Skin of body (tissue), 2 donors: ENCODE measurements around the gene PRKG1. TPM values are rescaled to one million over a fixed set of nuclear protein-coding genes. Genes with fewer than 3 reads are reported as not detected.
"Not testable (repeated sequence)": the region's sequence is repeated elsewhere in the genome, so short reads cannot be mapped to it uniquely, and the experiment has no call there.

Experiments used
- DNase-seq: peaks from one replicate; lab custom pipeline; 2025; lab: John Stamatoyannopoulos, UW
- total RNA-seq: library from RNA; depleted of rRNA; stranded (reverse); fragments of >200 nt; gene quantifications from one replicate; pipeline ENCODE4 v1.2.3, GENCODE V29; 2014

The PRKG1 gene
- total RNA-seq, 1 donor from 2014 or later = 41.8 TPM

DNA sequence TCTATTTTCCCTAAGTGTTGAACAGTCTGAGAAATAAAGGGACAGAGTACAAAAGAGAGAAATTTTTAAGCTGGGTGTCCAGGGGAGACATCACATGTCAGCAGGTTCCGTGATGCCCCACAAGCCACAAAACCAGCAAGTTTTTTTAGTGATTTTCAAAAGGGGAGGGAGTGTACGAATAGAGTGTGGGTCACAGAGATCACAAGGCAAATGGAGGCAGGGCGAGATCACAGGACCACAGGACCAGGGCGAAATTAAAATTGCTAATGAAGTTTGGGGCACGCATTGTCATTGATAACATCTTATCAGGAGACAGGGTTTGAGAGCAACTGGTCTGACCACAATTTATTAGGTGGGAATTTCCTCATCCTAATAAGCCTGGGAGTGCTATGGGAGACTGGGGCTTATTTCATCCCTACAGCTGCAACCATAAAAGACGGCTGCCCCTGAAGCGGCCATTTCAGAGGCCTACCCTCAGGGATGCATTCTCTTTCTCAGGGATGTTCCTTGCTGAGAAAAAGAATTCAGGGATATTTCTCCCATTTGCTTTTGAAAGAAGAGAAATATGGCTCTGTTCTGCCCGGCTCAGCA is 193.8 kb downstream of the PRKG1 start:
- not testable (repeated sequence) for DNase-seq

DNA sequence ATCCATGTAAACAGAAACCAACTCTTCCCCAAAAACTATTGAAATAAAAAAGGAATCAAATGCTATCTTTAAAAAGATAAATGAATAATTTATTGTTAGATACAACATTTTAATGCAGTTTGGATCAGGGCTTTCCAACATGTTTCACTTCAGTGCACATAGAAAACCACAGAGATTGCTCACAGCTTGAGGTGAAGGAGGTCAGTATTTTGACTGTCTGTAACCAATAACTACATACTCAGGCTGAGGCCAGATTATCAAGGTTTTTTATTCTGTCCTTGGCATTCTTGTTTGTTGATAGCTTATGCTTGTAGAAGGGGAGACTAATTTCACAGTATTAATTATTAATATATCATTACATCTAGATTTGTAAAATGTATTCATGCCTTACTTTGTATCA is 195.5 kb downstream of the PRKG1 start:
- no peak for DNase-seq

DNA sequence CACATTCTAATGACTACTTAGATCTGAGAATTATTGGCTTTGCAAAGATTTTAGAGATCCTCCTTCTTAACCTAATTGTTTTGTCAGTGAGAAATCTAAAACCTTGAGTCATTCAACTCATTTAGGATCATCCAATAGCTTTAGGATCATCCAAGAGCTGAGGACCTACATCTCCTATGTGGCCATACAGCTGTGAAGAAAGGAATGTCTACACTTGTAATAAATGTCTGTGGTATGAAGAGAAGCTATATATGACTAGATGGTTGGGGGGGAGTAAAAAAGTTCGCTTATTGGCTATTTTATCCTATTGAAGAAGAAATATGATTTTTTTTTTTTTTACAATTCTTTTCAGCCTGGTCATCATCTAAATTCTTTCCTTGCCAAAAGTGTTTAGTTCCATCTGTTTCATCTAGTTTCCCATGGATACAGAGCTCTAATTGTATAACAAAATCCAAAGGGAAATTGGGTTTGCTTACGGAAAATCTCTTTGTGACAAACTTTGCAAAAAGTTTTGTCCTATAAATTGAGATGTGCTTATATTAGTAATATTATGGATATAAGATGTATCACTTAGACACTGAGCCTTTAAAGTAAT is 196.7 kb downstream of the PRKG1 start:
- DNase-seq = peak; percentile 28

GRCh38 chr10:51272099-51272498 is 197.8 kb downstream of the PRKG1 start:
- not testable (repeated sequence) for DNase-seq

DNA sequence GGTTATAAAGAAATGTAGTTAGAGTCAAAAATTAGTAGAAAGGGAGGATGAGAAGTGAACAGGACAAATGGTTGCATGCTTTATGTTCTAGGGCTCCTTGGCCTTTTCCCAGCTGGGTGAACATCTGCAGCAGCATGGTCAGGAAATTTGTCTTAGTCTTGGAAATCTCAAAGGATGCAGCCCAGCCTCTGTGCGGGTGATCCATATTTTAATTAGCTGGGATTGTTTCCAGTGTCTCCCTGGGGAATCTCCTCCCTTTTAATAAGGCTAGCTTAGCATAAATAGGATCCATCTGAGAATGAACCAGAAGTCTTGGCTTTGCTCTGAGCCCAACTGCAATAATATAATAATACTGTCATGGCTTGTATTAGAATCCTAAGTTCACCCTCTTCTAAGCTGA is 198.3 kb downstream of the PRKG1 start:
- peak; percentile 82 for DNase-seq

DNA sequence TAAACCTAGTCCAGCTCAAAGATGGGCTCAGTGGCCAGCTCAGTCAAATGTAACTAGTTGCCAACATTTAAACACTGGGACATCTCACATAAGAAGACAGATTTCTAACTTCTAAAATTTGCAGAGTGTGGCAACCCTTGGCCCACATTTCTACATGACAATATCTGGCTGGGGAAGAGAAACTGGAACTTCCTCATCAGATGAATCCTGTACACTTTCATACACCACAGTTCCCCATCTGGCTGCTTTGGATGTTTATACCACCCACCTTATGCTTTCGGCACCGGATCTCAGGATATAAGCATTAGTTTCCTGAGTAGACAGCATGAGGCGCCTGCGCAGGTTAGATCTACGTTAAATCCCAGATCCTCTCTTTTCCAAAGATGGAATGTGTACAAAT is 199.3 kb downstream of the PRKG1 start:
- DNase-seq = no peak

DNA sequence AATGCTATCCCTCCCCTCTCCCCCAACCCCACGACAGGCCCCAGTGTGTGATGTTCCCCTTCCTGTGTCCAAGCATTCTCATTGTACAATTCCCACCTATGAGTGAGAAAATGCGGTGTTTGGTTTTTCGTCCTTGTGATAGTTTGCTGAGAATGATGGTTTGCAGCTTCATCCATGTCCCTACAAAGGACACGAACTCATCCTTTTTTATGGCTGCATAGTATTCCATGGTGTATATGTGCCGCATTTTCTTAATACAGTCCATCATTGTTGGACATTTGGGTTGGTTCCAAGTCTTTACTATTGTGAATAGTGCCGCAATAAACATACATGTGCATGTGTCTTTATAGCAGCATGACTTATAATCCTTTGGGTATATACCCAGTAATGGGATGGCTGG is 201.8 kb downstream of the PRKG1 start:
- DNase-seq = not testable (repeated sequence)

DNA sequence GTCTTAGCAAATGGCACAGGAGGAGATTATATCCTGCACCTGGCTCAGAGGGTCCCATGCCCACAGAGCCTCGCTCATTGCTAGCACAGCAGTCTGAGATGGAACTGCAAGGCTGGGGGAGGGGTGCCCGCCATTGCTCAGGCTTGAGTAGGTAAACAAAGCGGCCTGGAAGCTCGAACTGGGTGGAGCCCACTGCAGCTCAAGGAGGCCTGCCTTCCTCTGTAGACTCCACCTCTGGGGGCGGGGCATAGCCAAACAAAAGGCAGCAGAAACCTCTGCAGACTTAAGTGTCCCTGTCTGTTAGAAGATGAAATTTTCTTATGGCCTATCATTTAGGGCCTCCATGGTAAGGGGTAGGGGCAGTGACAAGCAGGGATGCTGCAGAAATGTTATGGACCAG is 207.1 kb downstream of the PRKG1 start:
- not testable (repeated sequence) for DNase-seq

DNA sequence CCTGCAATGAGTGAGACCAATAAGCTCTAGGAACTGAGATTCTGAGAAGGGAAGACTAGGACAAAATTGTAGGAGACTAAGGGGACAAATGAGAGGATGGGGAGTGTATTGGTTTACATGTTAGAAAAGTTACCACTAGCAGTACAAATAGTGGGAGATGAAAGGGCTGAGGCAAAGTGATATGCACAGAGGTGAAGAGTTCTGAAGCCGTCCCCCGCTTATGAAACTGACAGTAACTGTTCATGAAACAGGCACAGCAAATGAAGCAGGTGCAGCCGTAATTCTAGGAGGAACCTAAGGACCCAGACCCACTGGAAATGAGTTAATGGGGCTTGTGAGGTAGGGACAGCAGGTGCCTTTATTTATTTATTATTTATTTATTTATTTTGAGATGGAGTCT is 211.3 kb downstream of the PRKG1 start:
- DNase-seq = no peak

GRCh38 chr10:51288511-51288910 is 214.2 kb downstream of the PRKG1 start:
- no peak for DNase-seq

DNA sequence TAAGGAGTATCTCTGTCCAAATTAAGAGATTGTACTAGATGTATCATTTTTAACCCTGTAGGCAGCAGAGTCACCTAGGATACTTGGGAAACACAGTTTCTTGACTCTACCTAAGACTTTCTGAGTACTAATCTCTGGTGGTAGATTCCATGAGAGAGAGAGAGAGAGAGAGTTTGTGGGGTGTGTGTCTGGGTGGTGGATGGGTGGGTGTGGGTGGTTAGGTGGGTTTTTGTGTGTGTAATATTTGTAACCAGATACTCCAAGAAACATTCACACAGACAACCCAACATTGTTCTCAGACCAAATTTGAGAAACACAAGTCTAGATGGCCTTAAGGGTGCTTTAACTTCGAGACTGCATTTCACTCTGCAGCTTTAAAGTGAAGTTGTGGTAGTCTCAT is 215.2 kb downstream of the PRKG1 start:
- DNase-seq = no peak

GRCh38 chr10:51291961-51292360 is 217.7 kb downstream of the PRKG1 start:
- no peak for DNase-seq

DNA sequence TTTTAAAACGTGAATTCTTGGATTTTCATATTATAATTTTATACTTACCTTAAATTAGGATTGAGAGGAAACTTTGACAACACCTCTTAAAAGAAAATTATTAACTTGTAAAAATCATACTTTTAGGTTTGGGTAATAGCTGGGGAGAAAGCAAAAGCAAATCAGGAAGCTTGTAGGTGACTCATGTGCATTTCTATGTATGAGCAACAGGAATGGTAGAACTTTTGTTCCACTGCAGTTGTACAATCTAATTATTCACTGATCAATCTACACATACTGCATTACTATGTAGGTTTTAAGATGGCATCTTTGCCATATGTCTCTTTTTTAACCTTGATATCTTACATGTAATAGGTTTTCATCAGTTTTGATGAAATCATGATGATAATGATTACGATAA is 223.2 kb downstream of the PRKG1 start:
- no peak for DNase-seq

- DNase-seq = peak; percentile 65
Measured at GRCh38 chr10:51300617-51301304, 226.5 kb downstream of the PRKG1 start.

GRCh38 chr10:51301644-51302043 is 227.4 kb downstream of the PRKG1 start:
- DNase-seq = no peak

DNA sequence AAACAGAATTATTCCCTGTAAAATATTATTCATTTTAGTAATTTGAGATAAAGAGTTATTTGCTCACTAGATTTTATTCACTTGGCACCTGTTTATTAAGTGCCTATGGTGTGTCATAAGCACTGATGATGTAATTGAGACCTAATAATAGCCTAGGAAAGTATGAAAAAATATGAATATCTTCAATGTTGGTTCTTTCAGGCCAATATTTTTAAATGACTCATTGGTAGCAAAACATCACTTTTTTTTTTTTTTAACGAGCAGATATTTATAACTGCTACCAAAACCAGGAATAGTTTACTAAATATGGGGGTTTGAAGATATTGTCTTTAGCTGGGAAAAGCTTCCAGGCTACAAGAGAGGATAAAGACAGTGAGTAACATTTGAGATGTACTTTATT is 228.0 kb downstream of the PRKG1 start:
- no peak for DNase-seq

- DNase-seq = no peak
Measured at GRCh38 chr10:51308116-51308515, 233.8 kb downstream of the PRKG1 start.

DNA sequence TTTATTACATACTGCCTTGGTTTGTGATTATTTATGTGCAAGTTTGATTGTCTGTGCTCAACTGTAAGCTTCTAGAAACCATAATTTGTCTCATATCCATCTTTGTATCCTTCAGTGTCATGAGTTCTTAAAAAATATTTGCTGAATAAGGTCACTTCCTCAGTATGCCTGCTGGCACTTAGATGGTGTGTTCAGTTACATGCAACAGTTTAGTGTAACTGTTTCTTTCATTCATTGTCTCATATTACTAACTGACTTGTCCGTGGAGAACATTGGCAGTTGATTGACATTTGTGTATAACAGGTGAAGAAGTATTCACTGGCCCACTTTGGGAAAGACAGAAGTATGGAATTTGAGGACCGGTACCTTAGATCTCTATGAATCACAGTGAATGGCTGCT is 236.9 kb downstream of the PRKG1 start:
- DNase-seq = peak; percentile 63

- DNase-seq = no peak
Measured at GRCh38 chr10:51312817-51313216, 238.5 kb downstream of the PRKG1 start.

DNA sequence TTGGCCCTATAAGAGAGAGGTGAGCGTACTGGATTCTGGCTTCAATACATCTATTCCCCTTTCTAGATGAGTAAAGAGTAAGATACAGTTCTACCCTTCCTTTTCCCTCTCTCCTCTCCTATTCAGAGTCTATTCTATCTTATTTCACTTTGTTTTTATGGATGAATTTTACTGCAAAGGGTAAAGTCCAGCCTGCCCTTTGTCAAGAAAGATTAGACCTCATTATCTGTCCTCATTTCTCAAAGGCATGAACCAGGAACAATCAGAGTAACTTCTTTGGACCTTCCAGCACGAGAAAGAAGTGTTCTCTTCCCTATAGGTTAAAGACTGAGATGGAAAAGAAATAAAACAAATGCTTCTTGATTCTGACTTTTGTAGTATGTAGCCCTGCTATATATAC is 239.0 kb downstream of the PRKG1 start:
- DNase-seq = no peak

GRCh38 chr10:51313773-51314478 is 239.6 kb downstream of the PRKG1 start:
- DNase-seq = no peak

- no peak for DNase-seq
Measured at GRCh38 chr10:51314481-51314880, 240.2 kb downstream of the PRKG1 start.
